ENCODE results near the gene SIAH1.

DNA sequence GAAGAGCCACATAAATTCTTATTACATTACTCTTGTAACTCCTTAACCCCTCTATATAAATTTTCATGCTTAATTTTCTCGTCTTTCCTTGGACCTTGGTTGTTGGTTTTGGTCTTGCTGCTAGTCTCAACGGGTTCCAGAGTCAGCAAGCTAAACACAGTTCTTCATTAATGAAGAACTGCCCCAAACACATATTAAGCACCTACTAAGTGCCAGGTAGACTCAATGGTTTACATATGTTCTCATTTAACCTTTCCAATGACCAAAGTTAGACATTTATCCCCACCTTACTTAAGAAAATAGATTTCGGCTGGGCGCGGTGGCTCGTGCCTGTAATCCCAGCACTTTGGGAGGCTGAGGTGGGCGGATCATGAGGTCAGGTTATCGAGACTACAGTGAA lies 15.0 kb downstream of the SIAH1 start:
- TF ChIP-seq EZH2 (IDR thresholded peaks at IDR 0.05; ENCODE audit: insufficient read depth, poor library complexity, severe bottlenecking) (no peak), EZH2phosphoT487 (IDR thresholded peaks at IDR 0.05; ENCODE audit: insufficient read depth, low read depth) (no peak)
